Endothelial cell (in vitro differentiated cells): Measurements from ENCODE around the gene CALCB. TPM values are rescaled to one million over a fixed set of nuclear protein-coding genes. Genes with fewer than 3 reads are reported as not detected.

Source experiments
- DNase-seq: peaks from one replicate; pipeline ENCODE4 v3.0.0; 2021; ENCODE audit warnings: low spot score
- H3K27ac Mint-ChIP-seq: one replicate; pipeline ENCODE4 v1.8.0; 2021; ENCODE audit warnings: mixed read lengths, inconsistent platforms; ENCODE audit not compliant: unreplicated experiment
- H3K27me3 Mint-ChIP-seq: one replicate; pipeline ENCODE4 v1.8.0; 2021; ENCODE audit warnings: mild to moderate bottlenecking, moderate library complexity, mixed read lengths, inconsistent platforms; ENCODE audit not compliant: unreplicated experiment
- H3K36me3 Mint-ChIP-seq: one replicate; pipeline ENCODE4 v1.8.0; 2021; ENCODE audit warnings: mild to moderate bottlenecking, low read depth, mixed read lengths, inconsistent platforms; ENCODE audit not compliant: unreplicated experiment
- H3K4me1 Mint-ChIP-seq: one replicate; pipeline ENCODE4 v1.8.0; 2021; ENCODE audit warnings: mild to moderate bottlenecking, mixed read lengths, inconsistent platforms; ENCODE audit not compliant: unreplicated experiment
- H3K4me3 Mint-ChIP-seq: one replicate; pipeline ENCODE4 v1.8.0; 2021; ENCODE audit warnings: mild to moderate bottlenecking, mixed read lengths, inconsistent platforms; ENCODE audit not compliant: unreplicated experiment
- H3K9me3 Mint-ChIP-seq: one replicate; pipeline ENCODE4 v1.8.0; 2021; ENCODE audit warnings: mixed read lengths, inconsistent platforms; ENCODE audit not compliant: unreplicated experiment
- total RNA-seq: library from RNA; stranded (reverse); fragmentation: NEBNext Ultra II Directional; extraction: Animal tissue kit (Norgen Biotek cat#: 25700); gene quantifications from one replicate; pipeline ENCODE4 v1.2.1, GENCODE V29; 2021; ENCODE audit not compliant: unreplicated experiment
- TF ChIP-seq, protein P1 (sequence below): fragments of 200-600 bp; sonication (generic); IDR thresholded peaks from one replicate; pipeline ENCODE4 v1.5.0; 2021; ENCODE audit warnings: antibody characterized with exemption; ENCODE audit not compliant: unreplicated experiment

CALCB gene
- total RNA-seq, 1 donor from 2014 or later, result 0.28 TPM

DNA sequence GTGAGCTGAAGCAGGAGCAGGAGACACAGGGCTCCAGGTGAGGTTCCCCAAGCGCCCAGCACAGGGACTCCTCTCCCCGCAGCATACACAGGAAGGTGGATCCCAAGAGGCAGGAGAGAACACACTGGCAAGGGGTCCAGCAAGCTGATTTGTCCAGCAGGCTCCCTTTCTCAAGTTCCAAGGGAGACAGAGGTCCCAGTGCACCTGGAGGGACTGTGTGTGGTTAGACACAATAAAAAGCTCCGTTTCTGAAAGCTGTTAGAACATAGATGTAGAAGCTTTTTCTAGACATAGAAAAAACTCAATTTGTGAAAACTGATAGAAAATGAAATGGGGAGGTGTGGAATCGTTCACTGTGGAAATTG lies 1.8 kb downstream of the CALCB start:
- no peak overlapping the region for H3K27ac Mint-ChIP-seq
- H3K4me1 Mint-ChIP-seq, result peaks cover 10% of the 10 kb centered on the region
- H3K4me3 Mint-ChIP-seq, result no peak overlapping the region
- TF ChIP-seq, protein P1, sequence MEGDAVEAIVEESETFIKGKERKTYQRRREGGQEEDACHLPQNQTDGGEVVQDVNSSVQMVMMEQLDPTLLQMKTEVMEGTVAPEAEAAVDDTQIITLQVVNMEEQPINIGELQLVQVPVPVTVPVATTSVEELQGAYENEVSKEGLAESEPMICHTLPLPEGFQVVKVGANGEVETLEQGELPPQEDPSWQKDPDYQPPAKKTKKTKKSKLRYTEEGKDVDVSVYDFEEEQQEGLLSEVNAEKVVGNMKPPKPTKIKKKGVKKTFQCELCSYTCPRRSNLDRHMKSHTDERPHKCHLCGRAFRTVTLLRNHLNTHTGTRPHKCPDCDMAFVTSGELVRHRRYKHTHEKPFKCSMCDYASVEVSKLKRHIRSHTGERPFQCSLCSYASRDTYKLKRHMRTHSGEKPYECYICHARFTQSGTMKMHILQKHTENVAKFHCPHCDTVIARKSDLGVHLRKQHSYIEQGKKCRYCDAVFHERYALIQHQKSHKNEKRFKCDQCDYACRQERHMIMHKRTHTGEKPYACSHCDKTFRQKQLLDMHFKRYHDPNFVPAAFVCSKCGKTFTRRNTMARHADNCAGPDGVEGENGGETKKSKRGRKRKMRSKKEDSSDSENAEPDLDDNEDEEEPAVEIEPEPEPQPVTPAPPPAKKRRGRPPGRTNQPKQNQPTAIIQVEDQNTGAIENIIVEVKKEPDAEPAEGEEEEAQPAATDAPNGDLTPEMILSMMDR, result no peak
- peaks cover 19% of the 10 kb centered on the region for H3K27me3 Mint-ChIP-seq
- H3K9me3 Mint-ChIP-seq, result peaks cover under 1% of the 10 kb centered on the region
- H3K36me3 Mint-ChIP-seq, result peaks cover under 1% of the 10 kb centered on the region
- no peak for DNase-seq

DNA sequence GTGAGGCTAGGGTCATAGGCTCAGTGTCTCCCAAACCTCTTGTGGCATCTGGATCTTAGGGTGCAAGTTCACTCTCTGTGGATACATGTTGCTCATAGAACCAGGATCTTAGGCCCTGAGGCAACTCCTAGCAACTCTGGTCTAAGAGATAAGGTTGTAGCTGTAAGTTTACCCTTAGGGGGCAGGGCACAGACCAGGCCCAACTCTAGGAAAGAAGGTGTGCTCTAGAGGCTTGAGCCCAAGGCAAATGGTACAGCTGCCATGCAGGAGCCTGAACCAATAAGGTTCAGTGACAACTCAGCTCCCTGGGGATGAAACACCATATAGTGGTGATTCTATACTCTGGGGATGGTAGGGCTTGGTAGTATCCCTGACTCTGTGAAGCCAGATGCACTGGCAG lies 17.8 kb downstream of the CALCB start:
- H3K36me3 Mint-ChIP-seq, result no peaks in the 10 kb centered on the region
- TF ChIP-seq, protein P1, result no peak
- H3K9me3 Mint-ChIP-seq, result no peaks in the 10 kb centered on the region
- peaks cover 2% of the 10 kb centered on the region for H3K27me3 Mint-ChIP-seq
- no peak overlapping the region for H3K4me3 Mint-ChIP-seq
- H3K27ac Mint-ChIP-seq, result no peak overlapping the region
- no peak for DNase-seq
- H3K4me1 Mint-ChIP-seq, result no peaks in the 10 kb centered on the region

DNA sequence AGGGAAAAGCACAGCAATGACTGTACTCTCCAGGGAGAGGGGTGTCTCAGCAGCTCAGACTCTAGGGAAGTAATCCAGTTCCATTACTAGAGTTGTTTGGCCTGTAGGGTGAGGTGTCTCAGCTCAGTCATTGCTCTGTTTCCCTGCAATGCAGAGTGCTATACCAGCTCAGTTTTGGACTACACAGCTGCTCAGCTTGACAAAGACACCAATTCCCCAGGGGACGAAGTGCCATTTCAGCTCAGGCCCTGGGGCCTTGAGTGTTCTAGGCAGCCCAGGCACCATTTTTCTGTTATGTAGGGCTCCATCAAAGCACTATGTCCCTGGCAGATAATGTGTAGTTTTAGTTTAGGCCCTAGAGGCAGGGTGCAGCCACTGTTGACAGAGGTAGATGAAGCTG lies 18.2 kb downstream of the CALCB start:
- no peak for DNase-seq
- no peaks in the 10 kb centered on the region for H3K36me3 Mint-ChIP-seq
- no peak overlapping the region for H3K4me3 Mint-ChIP-seq
- no peak overlapping the region for H3K27ac Mint-ChIP-seq
- no peaks in the 10 kb centered on the region for H3K9me3 Mint-ChIP-seq
- H3K4me1 Mint-ChIP-seq, result no peaks in the 10 kb centered on the region
- H3K27me3 Mint-ChIP-seq, result peaks cover 2% of the 10 kb centered on the region
- TF ChIP-seq, protein P1, result no peak

DNA sequence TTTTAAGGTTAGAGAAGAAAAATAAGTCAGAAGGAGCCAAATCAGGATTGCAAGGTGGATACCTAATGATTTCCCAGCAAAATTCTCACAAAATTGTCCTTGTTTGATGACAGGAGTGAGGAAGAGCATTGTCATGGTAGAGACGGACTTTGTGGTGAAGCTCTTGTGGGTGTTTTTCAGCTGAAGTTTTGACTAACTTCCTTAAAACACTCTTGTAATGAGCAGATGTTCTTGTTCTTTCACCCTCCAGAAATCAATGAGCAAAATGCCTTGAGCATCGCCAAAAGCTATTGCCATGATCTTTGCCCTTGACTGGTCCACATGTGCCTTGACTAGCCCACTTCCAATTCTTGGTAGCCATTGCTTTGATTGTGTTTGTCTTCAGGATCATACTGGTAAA lies 20.0 kb downstream of the CALCB start:
- H3K4me1 Mint-ChIP-seq, result no peaks in the 10 kb centered on the region
- H3K27ac Mint-ChIP-seq, result no peak overlapping the region
- no peaks in the 10 kb centered on the region for H3K36me3 Mint-ChIP-seq
- H3K4me3 Mint-ChIP-seq, result no peak overlapping the region
- H3K9me3 Mint-ChIP-seq, result no peaks in the 10 kb centered on the region
- TF ChIP-seq, protein P1, result no peak
- DNase-seq, result no peak
- H3K27me3 Mint-ChIP-seq, result peaks cover 2% of the 10 kb centered on the region

DNA sequence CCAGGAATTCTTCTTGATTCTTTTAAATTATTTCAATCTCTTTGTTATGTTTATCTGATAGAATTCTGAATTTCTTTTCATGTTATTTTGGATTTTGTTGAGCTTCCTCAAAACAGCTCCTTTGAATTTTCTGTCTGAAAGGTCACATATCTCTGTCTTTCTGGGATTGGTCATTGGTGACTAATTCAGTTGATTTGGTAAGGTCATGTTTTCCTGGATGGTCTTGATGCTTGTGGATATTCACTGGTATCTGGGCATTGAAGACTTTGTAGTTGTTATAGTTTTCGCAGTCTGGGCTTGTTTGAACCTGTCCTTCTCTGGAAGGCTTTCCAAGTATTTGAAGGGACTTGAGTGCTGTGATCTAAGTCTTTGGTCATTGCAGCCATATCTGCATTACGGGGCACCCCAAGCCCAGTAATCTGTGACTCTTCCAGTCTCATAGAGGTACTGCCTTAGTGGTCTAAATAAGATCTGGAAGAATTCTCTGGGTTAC lies 22.4 kb downstream of the CALCB start:
- no peaks in the 10 kb centered on the region for H3K9me3 Mint-ChIP-seq
- no peaks in the 10 kb centered on the region for H3K27me3 Mint-ChIP-seq
- TF ChIP-seq, protein P1, result no peak
- no peak overlapping the region for H3K27ac Mint-ChIP-seq
- no peak overlapping the region for H3K4me3 Mint-ChIP-seq
- no peak for DNase-seq
- no peaks in the 10 kb centered on the region for H3K36me3 Mint-ChIP-seq
- no peaks in the 10 kb centered on the region for H3K4me1 Mint-ChIP-seq
